HepG2 (cell line): ENCODE data around the gene SKIC2. TPM values are rescaled to one million over a fixed set of nuclear protein-coding genes. Genes with fewer than 3 reads are reported as not detected.

Experiments used
- ATF7-NPFF ChIP-seq: sonication (generic); formaldehyde crosslinking; IDR thresholded peaks from 2 replicates; pipeline ENCODE4 v1.8.1; 2023; ENCODE audit warnings: mild to moderate bottlenecking, low read depth, missing genetic modification reagents, moderate library complexity
- CREB1 ChIP-seq, 2 experiments: fragments of 450-650 bp in 1 of 2; IDR thresholded peaks; 2 replicates each; pipeline ENCODE4 v1.6.1; 2016 to 2017; ENCODE audit warnings: control low read depth in 1 of 2, mild to moderate bottlenecking in 1 of 2, missing compliant biosample characterization in 1 of 2, missing genetic modification characterization in 1 of 2
- EP300 ChIP-seq, 3 experiments: sonication (generic) in 1 of 3; formaldehyde crosslinking in 1 of 3; IDR thresholded peaks; 2 replicates each; pipeline versions ENCODE4 v1.5.1 to v1.6.1; 2011 to 2020; ENCODE audit warnings: low read depth in 2 of 3, low read length in 2 of 3, borderline replicate concordance in 1 of 3, improper control_type of control experiment in 1 of 3, mild to moderate bottlenecking in 1 of 3, missing genetic modification reagents in 1 of 3, moderate library complexity in 1 of 3
- ETV5 ChIP-seq: IDR thresholded peaks from 2 replicates; pipeline ENCODE4 v1.6.1; 2018; ENCODE audit warnings: missing biosample characterization, missing genetic modification reagents, inconsistent platforms, borderline replicate concordance
- GPN1 ChIP-seq: sonication (generic); formaldehyde crosslinking; IDR thresholded peaks from 2 replicates; pipeline ENCODE4 v1.5.1; 2020; ENCODE audit warnings: missing genetic modification reagents, borderline replicate concordance
- IKZF4 ChIP-seq: sonication (generic); formaldehyde crosslinking; IDR thresholded peaks from 2 replicates; pipeline ENCODE4 v1.5.1; 2020; ENCODE audit warnings: borderline replicate concordance, mild to moderate bottlenecking, low read depth, missing genetic modification reagents; ENCODE audit errors: not compliant biosample characterization
- KLF12 ChIP-seq: sonication (generic); formaldehyde crosslinking; IDR thresholded peaks from 2 replicates; pipeline ENCODE4 v1.4.0; 2020; ENCODE audit warnings: missing genetic modification reagents, borderline replicate concordance
- LCORL ChIP-seq, 2 experiments: fragments of 450-650 bp in 1 of 2; sonication (generic) in 1 of 2; formaldehyde crosslinking in 1 of 2; IDR thresholded peaks; 2 replicates each; pipeline versions ENCODE4 v1.5.0 to v1.6.1; 2017 to 2020; ENCODE audit warnings: antibody characterized with exemption in 1 of 2, missing genetic modification reagents in 1 of 2
- NBN ChIP-seq: fragments of 450-650 bp; conservative IDR thresholded peaks from 2 replicates; pipeline ENCODE4 v1.6.1; 2017
- NR2F1 ChIP-seq, 2 experiments: fragments of 450-650 bp in 1 of 2; formaldehyde crosslinking in 1 of 2; IDR thresholded peaks; 2 replicates each; pipeline versions ENCODE4 v1.5.0 to v1.6.1; 2016 to 2020; ENCODE audit warnings: mild to moderate bottlenecking in 1 of 2, missing compliant biosample characterization in 1 of 2, missing genetic modification reagents in 1 of 2, moderate library complexity in 1 of 2
- POLR2AphosphoS5 ChIP-seq: IDR thresholded peaks from 2 replicates; pipeline ENCODE4 v1.6.1; 2012; ENCODE audit warnings: low read depth, low read length
- SP1 ChIP-seq, 2 experiments: fragments of 450-650 bp in 1 of 2; sonication (generic) in 1 of 2; formaldehyde crosslinking in 1 of 2; IDR thresholded peaks; 2 replicates each; pipeline versions ENCODE4 v1.4.0 to v1.6.1; 2016 to 2020; ENCODE audit warnings: missing genetic modification reagents in 1 of 2
- SPEN ChIP-seq: sonication (generic); formaldehyde crosslinking; IDR thresholded peaks from 2 replicates; pipeline ENCODE4 v1.5.1; 2020; ENCODE audit warnings: low read depth, mild to moderate bottlenecking, missing genetic modification reagents
- ZBTB42 ChIP-seq: sonication (generic); formaldehyde crosslinking; IDR thresholded peaks from 2 replicates; pipeline ENCODE4 v1.5.0; 2020; ENCODE audit warnings: mild to moderate bottlenecking, missing genetic modification reagents
- ZNF780A ChIP-seq: sonication (generic); formaldehyde crosslinking; IDR thresholded peaks from 2 replicates; pipeline ENCODE4 v1.8.0; 2022; ENCODE audit warnings: mild to moderate bottlenecking, missing genetic modification reagents, moderate library complexity
- polyA plus RNA-seq, 8 experiments: library from polyadenylated mRNA; depleted of rRNA in 3 of 8; stranded (reverse) in 7 of 8; unstranded in 1 of 8; fragments of >200 nt; fragmentation: Illumina TruSeq in 4 of 8; extraction: Trizol in 4 of 8; gene quantifications; 2 replicates each; pipeline versions ENCODE4 v1.2.1 to v1.2.3, GENCODE V29; 2011 to 2016; ENCODE audit warnings: low read depth in 4 of 8, missing spikeins in 1 of 8, mixed read lengths in 1 of 8; ENCODE audit not compliant: insufficient read depth in 1 of 8
- total RNA-seq, 5 experiments: library from RNA; depleted of rRNA; stranded (reverse); fragments of >200 nt; fragmentation: Illumina TruSeq; extraction: Trizol; gene quantifications; 2 replicates each; pipeline ENCODE4 v1.2.3, GENCODE V29; 2016; ENCODE audit warnings: low read depth in 1 of 5
- TF ChIP-seq, protein P1 (sequence below): sonication (generic); formaldehyde crosslinking; IDR thresholded peaks from 2 replicates; pipeline ENCODE4 v1.4.0; 2020; ENCODE audit warnings: mild to moderate bottlenecking, missing genetic modification reagents
- TF ChIP-seq, protein P2 (sequence below), 2 experiments: sonication (generic) in 1 of 2; formaldehyde crosslinking in 1 of 2; IDR thresholded peaks; 2 replicates each; pipeline versions ENCODE4 v1.4.0 to v1.6.1; 2018 to 2020; ENCODE audit warnings: missing genetic modification reagents in 2 of 2, borderline replicate concordance in 1 of 2, low read depth in 1 of 2, mild to moderate bottlenecking in 1 of 2, missing biosample characterization in 1 of 2
- TF ChIP-seq, protein P3 (sequence below): sonication (generic); formaldehyde crosslinking; conservative IDR thresholded peaks from 2 replicates; pipeline ENCODE4 v1.4.0; 2020; ENCODE audit warnings: mild to moderate bottlenecking, missing genetic modification reagents, moderate library complexity
- TF ChIP-seq, protein P4 (sequence below): sonication (generic); formaldehyde crosslinking; IDR thresholded peaks from 2 replicates; pipeline ENCODE4 v1.8.1; 2022; ENCODE audit warnings: mild to moderate bottlenecking, missing genetic modification reagents

SKIC2 gene
- total and polyA plus RNA-seq, 2 of the 13 experiments (the other 11 are each of a cell fraction or from before 2014, with no cell fraction given) = 67.1 to 68.4 TPM

DNA sequence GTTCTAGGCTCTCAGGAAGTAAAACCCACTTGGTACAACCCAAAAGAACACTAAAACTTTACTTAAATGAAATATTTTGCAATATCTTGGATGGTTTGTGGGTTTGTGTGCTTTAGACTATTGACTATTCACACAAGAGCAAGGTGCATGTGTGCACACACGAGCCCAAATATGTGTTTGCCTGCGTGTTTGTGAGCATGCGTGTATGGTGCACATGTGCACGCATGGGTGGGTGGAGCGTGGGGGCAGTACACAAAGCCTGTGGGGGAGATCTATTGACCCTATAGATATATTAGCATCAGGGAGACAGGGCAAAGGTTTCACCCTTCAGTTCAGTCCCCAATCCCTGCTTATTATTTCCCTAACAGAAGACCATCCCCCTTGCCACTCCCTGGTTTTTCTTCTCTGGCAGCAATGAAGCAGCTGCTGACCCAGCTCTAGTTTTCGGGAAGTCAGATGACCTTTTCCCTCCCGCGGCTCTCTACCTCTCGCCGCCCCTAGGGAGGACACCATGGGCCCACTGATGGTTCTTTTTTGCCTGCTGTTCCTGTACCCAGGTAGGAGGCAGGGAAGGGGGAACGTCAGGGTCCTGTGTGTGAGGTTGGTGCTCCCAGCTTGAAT, 31.6 kb upstream of the SKIC2 start, which contains the start of gene C2 (continued):
- TF ChIP-seq GPN1 (CRISPR knock-in tag) (no peak), EP300 (IDR thresholded peaks at IDR 0.05; ENCODE audit: low read depth in 2 of 2, low read length in 2 of 2) (peak; percentile 91 to 95), EP300 (CRISPR knock-in tag; IDR thresholded peaks at IDR 0.05; ENCODE audit: borderline replicate concordance) (peak; percentile 90), SP1 (IDR thresholded peaks at IDR 0.05) (no peak), SP1 (CRISPR knock-in tag; IDR thresholded peaks at IDR 0.05) (peak; percentile 71), NBN (no peak), ETV5 (CRISPR knock-in tag) (peak; percentile 85), ATF7-NPFF (CRISPR knock-in tag) (no peak), ZNF780A (CRISPR knock-in tag) (peak; percentile 85; the same call in 1 of the 2 replicates), CREB1 (IDR thresholded peaks at IDR 0.05) (peak; percentile 29; the same call in 1 of the 2 replicates), CREB1 (CRISPR knock-in tag; IDR thresholded peaks at IDR 0.05) (peak; percentile 75), IKZF4 (CRISPR knock-in tag) (no peak), NR2F1 (CRISPR knock-in tag; IDR thresholded peaks at IDR 0.05) (peak; percentile 48 to 88; a peak in 3 of 4 replicates), KLF12 (CRISPR knock-in tag) (no peak), ZBTB42 (CRISPR knock-in tag) (no peak; the same call in 1 of the 2 replicates), POLR2AphosphoS5 (peak; percentile 70), SPEN (peak; percentile 71; the same call in 1 of the 2 replicates), LCORL (IDR thresholded peaks at IDR 0.05) (peak; percentile 95), LCORL (CRISPR knock-in tag; IDR thresholded peaks at IDR 0.05) (peak; percentile 96)
- TF ChIP-seq, protein P1, sequence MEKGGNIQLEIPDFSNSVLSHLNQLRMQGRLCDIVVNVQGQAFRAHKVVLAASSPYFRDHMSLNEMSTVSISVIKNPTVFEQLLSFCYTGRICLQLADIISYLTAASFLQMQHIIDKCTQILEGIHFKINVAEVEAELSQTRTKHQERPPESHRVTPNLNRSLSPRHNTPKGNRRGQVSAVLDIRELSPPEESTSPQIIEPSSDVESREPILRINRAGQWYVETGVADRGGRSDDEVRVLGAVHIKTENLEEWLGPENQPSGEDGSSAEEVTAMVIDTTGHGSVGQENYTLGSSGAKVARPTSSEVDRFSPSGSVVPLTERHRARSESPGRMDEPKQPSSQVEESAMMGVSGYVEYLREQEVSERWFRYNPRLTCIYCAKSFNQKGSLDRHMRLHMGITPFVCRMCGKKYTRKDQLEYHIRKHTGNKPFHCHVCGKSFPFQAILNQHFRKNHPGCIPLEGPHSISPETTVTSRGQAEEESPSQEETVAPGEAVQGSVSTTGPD = no peak
- TF ChIP-seq, protein P2, sequence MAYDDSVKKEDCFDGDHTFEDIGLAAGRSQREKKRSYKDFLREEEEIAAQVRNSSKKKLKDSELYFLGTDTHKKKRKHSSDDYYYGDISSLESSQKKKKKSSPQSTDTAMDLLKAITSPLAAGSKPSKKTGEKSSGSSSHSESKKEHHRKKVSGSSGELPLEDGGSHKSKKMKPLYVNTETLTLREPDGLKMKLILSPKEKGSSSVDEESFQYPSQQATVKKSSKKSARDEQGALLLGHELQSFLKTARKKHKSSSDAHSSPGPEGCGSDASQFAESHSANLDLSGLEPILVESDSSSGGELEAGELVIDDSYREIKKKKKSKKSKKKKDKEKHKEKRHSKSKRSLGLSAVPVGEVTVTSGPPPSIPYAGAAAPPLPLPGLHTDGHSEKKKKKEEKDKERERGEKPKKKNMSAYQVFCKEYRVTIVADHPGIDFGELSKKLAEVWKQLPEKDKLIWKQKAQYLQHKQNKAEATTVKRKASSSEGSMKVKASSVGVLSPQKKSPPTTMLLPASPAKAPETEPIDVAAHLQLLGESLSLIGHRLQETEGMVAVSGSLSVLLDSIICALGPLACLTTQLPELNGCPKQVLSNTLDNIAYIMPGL (CRISPR knock-in tag; IDR thresholded peaks at IDR 0.05; ENCODE audit: borderline replicate concordance in 1 of 2, low read depth in 1 of 2) = peak; percentile 59 to 60; a peak in 2 of 4 replicates
- TF ChIP-seq, protein P3, sequence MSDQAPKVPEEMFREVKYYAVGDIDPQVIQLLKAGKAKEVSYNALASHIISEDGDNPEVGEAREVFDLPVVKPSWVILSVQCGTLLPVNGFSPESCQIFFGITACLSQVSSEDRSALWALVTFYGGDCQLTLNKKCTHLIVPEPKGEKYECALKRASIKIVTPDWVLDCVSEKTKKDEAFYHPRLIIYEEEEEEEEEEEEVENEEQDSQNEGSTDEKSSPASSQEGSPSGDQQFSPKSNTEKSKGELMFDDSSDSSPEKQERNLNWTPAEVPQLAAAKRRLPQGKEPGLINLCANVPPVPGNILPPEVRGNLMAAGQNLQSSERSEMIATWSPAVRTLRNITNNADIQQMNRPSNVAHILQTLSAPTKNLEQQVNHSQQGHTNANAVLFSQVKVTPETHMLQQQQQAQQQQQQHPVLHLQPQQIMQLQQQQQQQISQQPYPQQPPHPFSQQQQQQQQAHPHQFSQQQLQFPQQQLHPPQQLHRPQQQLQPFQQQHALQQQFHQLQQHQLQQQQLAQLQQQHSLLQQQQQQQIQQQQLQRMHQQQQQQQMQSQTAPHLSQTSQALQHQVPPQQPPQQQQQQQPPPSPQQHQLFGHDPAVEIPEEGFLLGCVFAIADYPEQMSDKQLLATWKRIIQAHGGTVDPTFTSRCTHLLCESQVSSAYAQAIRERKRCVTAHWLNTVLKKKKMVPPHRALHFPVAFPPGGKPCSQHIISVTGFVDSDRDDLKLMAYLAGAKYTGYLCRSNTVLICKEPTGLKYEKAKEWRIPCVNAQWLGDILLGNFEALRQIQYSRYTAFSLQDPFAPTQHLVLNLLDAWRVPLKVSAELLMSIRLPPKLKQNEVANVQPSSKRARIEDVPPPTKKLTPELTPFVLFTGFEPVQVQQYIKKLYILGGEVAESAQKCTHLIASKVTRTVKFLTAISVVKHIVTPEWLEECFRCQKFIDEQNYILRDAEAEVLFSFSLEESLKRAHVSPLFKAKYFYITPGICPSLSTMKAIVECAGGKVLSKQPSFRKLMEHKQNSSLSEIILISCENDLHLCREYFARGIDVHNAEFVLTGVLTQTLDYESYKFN (CRISPR knock-in tag) = peak; percentile 98
- TF ChIP-seq, protein P4, sequence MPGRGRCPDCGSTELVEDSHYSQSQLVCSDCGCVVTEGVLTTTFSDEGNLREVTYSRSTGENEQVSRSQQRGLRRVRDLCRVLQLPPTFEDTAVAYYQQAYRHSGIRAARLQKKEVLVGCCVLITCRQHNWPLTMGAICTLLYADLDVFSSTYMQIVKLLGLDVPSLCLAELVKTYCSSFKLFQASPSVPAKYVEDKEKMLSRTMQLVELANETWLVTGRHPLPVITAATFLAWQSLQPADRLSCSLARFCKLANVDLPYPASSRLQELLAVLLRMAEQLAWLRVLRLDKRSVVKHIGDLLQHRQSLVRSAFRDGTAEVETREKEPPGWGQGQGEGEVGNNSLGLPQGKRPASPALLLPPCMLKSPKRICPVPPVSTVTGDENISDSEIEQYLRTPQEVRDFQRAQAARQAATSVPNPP (CRISPR knock-in tag) = peak; percentile 81
